SK-N-MC (cell line): Measurements from ENCODE around the gene GTF3A.

Experiments
- DNase-seq: peaks from one replicate; pipeline ENCODE4 v3.0.0-alpha.2; 2011; ENCODE audit warnings: low read depth, low spot score
- H3K27ac ChIP-seq: fragments of 200-600 bp; sonication (generic); 2 replicates; pipeline ENCODE4 v1.5.1; 2016; ENCODE audit warnings: mixed run types
- H3K36me3 ChIP-seq: fragments of 200-600 bp; sonication (generic); 2 replicates; pipeline ENCODE4 v1.6.1; 2017; ENCODE audit warnings: antibody characterized with exemption, low read length, mixed read lengths; ENCODE audit not compliant: insufficient read depth
- H3K4me3 ChIP-seq: fragments of 200-600 bp; sonication (generic); 2 replicates; pipeline ENCODE4 v1.5.1; 2016
- H3K9ac ChIP-seq: fragments of 200-600 bp; sonication (generic); 2 replicates; pipeline ENCODE4 v1.8.0; 2017; ENCODE audit warnings: mixed run types, mixed read lengths; ENCODE audit not compliant: insufficient read length
- H3K9me3 ChIP-seq: fragments of 200-600 bp; sonication (generic); 2 replicates; pipeline ENCODE4 v1.6.1; 2017; ENCODE audit warnings: low read depth, mild to moderate bottlenecking, antibody characterized with exemption, low read length, moderate library complexity, mixed read lengths
- EZH2 ChIP-seq: fragments of 200-600 bp; sonication (generic); IDR thresholded peaks from one replicate; pipeline ENCODE4 v1.6.1; 2017; ENCODE audit warnings: antibody characterized with exemption
- FOXP2 ChIP-seq: optimal IDR thresholded peaks from 2 replicates; pipeline ENCODE3; 2011; ENCODE audit warnings: mild to moderate bottlenecking, moderate library complexity; ENCODE audit not compliant: insufficient read depth; ENCODE audit errors: extremely low read length, control extremely low read depth
- POLR2AphosphoS5 ChIP-seq: IDR thresholded peaks from 2 replicates; pipeline ENCODE4 v1.6.1; 2012; ENCODE audit warnings: mild to moderate bottlenecking, low read depth, low read length, borderline replicate concordance

Gene GTF3A

GRCh38 chr13:27449936-27450828 lies 25.8 kb downstream of the GTF3A start, which contains the start of gene MTIF3:
MTIF3 (minus strand) TSS chr13:27450564; CDS start chr13:27440448, 10,116 bp downstream.
- Histone ChIP-seq H3K4me3 (peak within 1 kb of the TSS; percentile 94), H3K9ac (peak within 1 kb of the TSS; percentile 91)
- TF ChIP-seq EZH2, result no peak
- TF ChIP-seq FOXP2, result peak; percentile 18
- peak; percentile 76 for TF ChIP-seq POLR2AphosphoS5

GRCh38 chr13:27450921-27451471 lies 26.6 kb downstream of the GTF3A start:
- Histone ChIP-seq H3K27ac (peak overlapping the region; percentile 97), H3K9ac (peak overlapping the region; percentile 91)
- DNase-seq, result no peak

More at GRCh38 chr13:27449936-27450828, 25.8 kb downstream of the GTF3A start, which contains the start of gene MTIF3:
- peak; percentile 76 for DNase-seq
- Histone ChIP-seq H3K27ac (peak within 1 kb of the TSS; percentile 97), H3K36me3 (no peaks in the 10 kb centered on the region), H3K9me3 (no peaks in the 10 kb centered on the region)

GRCh38 chr13:27455331-27455855 lies 31.0 kb downstream of the GTF3A start:
- Histone ChIP-seq H3K36me3 (no peaks in the 10 kb centered on the region), H3K4me3 (no peak overlapping the region), H3K27ac (no peak overlapping the region), H3K9me3 (no peaks in the 10 kb centered on the region), H3K9ac (no peak overlapping the region)
- TF ChIP-seq EZH2 (no peak), FOXP2 (no peak), POLR2AphosphoS5 (no peak)
- no peak for DNase-seq

More at GRCh38 chr13:27450921-27451471, 26.6 kb downstream of the GTF3A start:
- Histone ChIP-seq H3K4me3 (peak overlapping the region; percentile 94), H3K36me3 (no peaks in the 10 kb centered on the region), H3K9me3 (no peaks in the 10 kb centered on the region)
- no peak for TF ChIP-seq POLR2AphosphoS5
- no peak for TF ChIP-seq EZH2
- no peak for TF ChIP-seq FOXP2

- Histone ChIP-seq H3K9ac (no peak overlapping the region), H3K27ac (no peak overlapping the region), H3K36me3 (no peaks in the 10 kb centered on the region), H3K9me3 (no peaks in the 10 kb centered on the region), H3K4me3 (no peak overlapping the region)
- TF ChIP-seq FOXP2, result no peak
- no peak for TF ChIP-seq EZH2
- no peak for TF ChIP-seq POLR2AphosphoS5
- no peak for DNase-seq
Measured at GRCh38 chr13:27461940-27462584, 37.6 kb downstream of the GTF3A start.

GRCh38 chr13:27463500-27463899 lies 39.1 kb downstream of the GTF3A start:
- Histone ChIP-seq H3K36me3 (no peaks in the 10 kb centered on the region), H3K27ac (no peak overlapping the region), H3K9me3 (no peaks in the 10 kb centered on the region), H3K9ac (no peak overlapping the region), H3K4me3 (no peak overlapping the region)
- no peak for TF ChIP-seq POLR2AphosphoS5
- no peak for TF ChIP-seq FOXP2
- no peak for TF ChIP-seq EZH2
- DNase-seq, result no peak

- no peak overlapping the region for H3K27ac ChIP-seq
- H3K4me3 ChIP-seq, result no peak overlapping the region
- no peaks in the 10 kb centered on the region for H3K36me3 ChIP-seq
- H3K9ac ChIP-seq, result no peak overlapping the region
- DNase-seq, result no peak
- TF ChIP-seq POLR2AphosphoS5 (no peak), FOXP2 (no peak), EZH2 (no peak)
- H3K9me3 ChIP-seq, result no peaks in the 10 kb centered on the region
Measured at GRCh38 chr13:27465611-27466010, 41.2 kb downstream of the GTF3A start.

GRCh38 chr13:27466513-27466912 lies 42.1 kb downstream of the GTF3A start:
- H3K9me3 ChIP-seq, result no peaks in the 10 kb centered on the region

GRCh38 chr13:27470075-27470820 lies 45.8 kb downstream of the GTF3A start:
- Histone ChIP-seq H3K4me3 (no peak overlapping the region), H3K9me3 (no peaks in the 10 kb centered on the region), H3K27ac (no peak overlapping the region), H3K9ac (no peak overlapping the region), H3K36me3 (no peaks in the 10 kb centered on the region)
- no peak for DNase-seq
- TF ChIP-seq EZH2 (no peak), POLR2AphosphoS5 (no peak), FOXP2 (no peak)

More at GRCh38 chr13:27466513-27466912, 42.1 kb downstream of the GTF3A start:
- Histone ChIP-seq H3K9ac (no peak overlapping the region), H3K27ac (no peak overlapping the region), H3K4me3 (no peak overlapping the region), H3K36me3 (no peaks in the 10 kb centered on the region)
- no peak for DNase-seq
- no peak for TF ChIP-seq EZH2
- TF ChIP-seq FOXP2, result no peak
- TF ChIP-seq POLR2AphosphoS5, result no peak
